B cell (primary cell): ENCODE results near the gene VAV3. TPM values are rescaled to one million over a fixed set of nuclear protein-coding genes. Genes with fewer than 3 reads are reported as not detected.

Experiments
- ATAC-seq: fragments of 200-7000 bp; cut with Tn5 transposase; one replicate; pipeline ENCODE4 v1.10.0; 2021; ENCODE audit warnings: low read depth, mild to moderate bottlenecking, moderate number of reproducible peaks, moderate library complexity
- CTCF ChIA-PET: fragments of 350-600 bp; sonication (Branson Sonifier 250); formaldehyde crosslinking; loops from one replicate; lab custom pipeline; 2021; ENCODE audit warnings: antibody characterized with exemption, inconsistent platforms; lab: Charles Lee
- POLR2A ChIA-PET: fragments of 350-600 bp; sonication (Branson Sonifier 250); formaldehyde crosslinking; loops from one replicate; lab custom pipeline; 2021; ENCODE audit warnings: antibody characterized with exemption; lab: Charles Lee
- DNase-seq: peaks from one replicate; pipeline ENCODE4 v3.0.0; 2013
- H2AFZ ChIP-seq: 2 replicates; pipeline ENCODE4 v1.6.1; 2012; ENCODE audit warnings: mild to moderate bottlenecking, low read depth, low read length; ENCODE audit not compliant: insufficient read depth, poor library complexity, severe bottlenecking
- H3K27ac ChIP-seq, 2 donors: 1 replicate in 1 of 2; 2 replicates in 1 of 2; pipeline ENCODE4 v1.5.1; 2012 to 2013; ENCODE audit warnings: low read length in 2 of 2, mild to moderate bottlenecking in 2 of 2, moderate library complexity in 1 of 2
- H3K27me3 ChIP-seq, 4 experiments: fragments of 200-600 bp in 1 of 4; sonication (generic) in 1 of 4; replicated peaks in 1 of 4; 1 replicate in 2 of 4; 2 replicates in 2 of 4; pipeline versions ENCODE4 v1.6.1 to v1.7.0; 2013 to 2016; ENCODE audit warnings: low read length in 3 of 4, mild to moderate bottlenecking in 2 of 4, mixed read lengths in 1 of 4, moderate library complexity in 1 of 4; ENCODE audit not compliant: insufficient read depth in 4 of 4, control insufficient read depth in 3 of 4; ENCODE audit errors: control extremely low read depth in 1 of 4
- H3K36me3 ChIP-seq, 2 experiments: replicated peaks in 1 of 2; 1 replicate in 1 of 2; 2 replicates in 1 of 2; pipeline versions ENCODE4 v1.6.1 to v1.7.1; 2013; ENCODE audit warnings: low read length in 1 of 2; ENCODE audit not compliant: insufficient read depth in 2 of 2, control insufficient read depth in 1 of 2; ENCODE audit errors: control extremely low read depth in 1 of 2, extremely low read depth in 1 of 2
- H3K4me1 ChIP-seq, 2 donors: fragments of 200-600 bp in 1 of 2; sonication (generic) in 1 of 2; 1 replicate in 1 of 2; 2 replicates in 1 of 2; pipeline versions ENCODE4 v1.5.1 to v1.6.1; 2013 to 2017; ENCODE audit warnings: low read length in 2 of 2; ENCODE audit not compliant: control insufficient read depth in 2 of 2, insufficient read depth in 2 of 2
- H3K4me2 ChIP-seq: replicated peaks from 2 replicates; pipeline ENCODE3; 2012; ENCODE audit warnings: mild to moderate bottlenecking, low read depth, low read length; ENCODE audit not compliant: poor library complexity, severe bottlenecking
- H3K4me3 ChIP-seq, 5 experiments: fragments of 200-600 bp in 1 of 5; sonication (generic) in 1 of 5; 1 replicate in 3 of 5; 2 replicates in 2 of 5; pipeline versions ENCODE4 v1.5.1 to v1.7.0; 2011 to 2016; ENCODE audit warnings: low read length in 4 of 5, mild to moderate bottlenecking in 4 of 5, low read depth in 2 of 5, control low read depth in 1 of 5, moderate library complexity in 1 of 5; ENCODE audit not compliant: insufficient read depth in 1 of 5; ENCODE audit errors: control extremely low read depth in 1 of 5, extremely low read depth in 1 of 5
- H3K79me2 ChIP-seq: fragments of 200-600 bp; sonication (generic); one replicate; pipeline ENCODE4 v1.6.0; 2016; ENCODE audit warnings: low read length; ENCODE audit not compliant: control insufficient read depth, insufficient read depth
- H3K9ac ChIP-seq: fragments of 200-600 bp; sonication (generic); 2 replicates; pipeline ENCODE4 v1.6.1; 2017; ENCODE audit warnings: mild to moderate bottlenecking, low read length, moderate library complexity
- H3K9me3 ChIP-seq, 3 donors: one replicate each; pipeline versions ENCODE4 v1.6.1 to v1.7.1; 2013; ENCODE audit warnings: low read length in 2 of 3; ENCODE audit not compliant: control insufficient read depth in 2 of 3, insufficient read depth in 1 of 3; ENCODE audit errors: control extremely low read depth in 1 of 3
- H4K20me1 ChIP-seq: 2 replicates; pipeline ENCODE4 v1.6.0; 2012; ENCODE audit warnings: mild to moderate bottlenecking, low read length; ENCODE audit not compliant: insufficient read depth, control insufficient read depth, poor library complexity, severe bottlenecking
- H3K27ac Mint-ChIP-seq: one replicate; pipeline ENCODE4 v1.8.0; 2021; ENCODE audit warnings: mixed read lengths
- H3K27me3 Mint-ChIP-seq: one replicate; pipeline ENCODE4 v1.8.0; 2021; ENCODE audit warnings: mixed read lengths
- H3K4me1 Mint-ChIP-seq: one replicate; pipeline ENCODE4 v1.8.0; 2021; ENCODE audit warnings: mixed read lengths
- H3K4me3 Mint-ChIP-seq: one replicate; pipeline ENCODE4 v1.8.0; 2021; ENCODE audit warnings: mixed read lengths
- H3K9me3 Mint-ChIP-seq: one replicate; pipeline ENCODE4 v1.8.0; 2022; ENCODE audit warnings: mixed read lengths; ENCODE audit not compliant: insufficient read depth
- CTCF ChIP-seq: fragments of 200-600 bp; IDR thresholded peaks from one replicate; pipeline ENCODE4 v1.8.0; 2022; ENCODE audit warnings: antibody characterized with exemption, mild to moderate bottlenecking
- EZH2 ChIP-seq: IDR thresholded peaks from 2 replicates; pipeline ENCODE4 v1.6.1; 2012; ENCODE audit warnings: borderline replicate concordance, low read depth, mild to moderate bottlenecking, moderate library complexity, low read length; ENCODE audit not compliant: insufficient read depth, poor library complexity, severe bottlenecking
- WGBS: methylation state at CpG from one replicate; pipeline ENCODE4 v1.1.5; 2013; ENCODE audit warnings: missing lambda C conversion rate; ENCODE audit not compliant: insufficient coverage; 5-methylcytosine and 5-hydroxymethylcytosine counted together
- intact Hi-C: fragments of 100-400 bp; cut with micrococcal nuclease; formaldehyde crosslinking; loops from one replicate; pipeline ENCODE4 v1.10.0; 2022
- polyA plus RNA-seq: library from polyadenylated mRNA; depleted of rRNA; stranded (reverse); fragments of >200 nt; gene quantifications from 2 replicates; pipeline ENCODE4 v1.2.3, GENCODE V29; 2012
- total RNA-seq, 2 donors: library from RNA; stranded (reverse); fragments of 120-200 nt in 1 of 2; gene quantifications; 1 replicate in 1 of 2; 2 replicates in 1 of 2; pipeline versions ENCODE4 v1.2.3 to v1.2.4, GENCODE V29; 2013 to 2022

Gene VAV3
- total and polyA plus RNA-seq, 2 donors (not counting 1 experiment from before 2014, with no cell fraction given), result 14.8 to 32.5 TPM

- no peak for DNase-seq
- H3K27ac ChIP-seq, result no peak overlapping the region
- H3K79me2 ChIP-seq, result no peaks in the 10 kb centered on the region
- ChIA-PET CTCF (interaction anchor here (1.1 to 9.6 kb wide), 7 partner anchors 15 to 329 kb away, joined by 3 to 191 read pairs (median 3); no protein-coding TSS in a partner anchor), POLR2A (no interaction called here)
- TF ChIP-seq EZH2 (no peak), CTCF (no peak)
- no peaks in the 10 kb centered on the region for H4K20me1 ChIP-seq
- H3K4me1 Mint-ChIP-seq, result peaks cover 14% of the 10 kb centered on the region
- no peak overlapping the region for H3K4me3 Mint-ChIP-seq
- H3K4me2 ChIP-seq, result no peak overlapping the region
- no peak overlapping the region for H2AFZ ChIP-seq
- H3K27me3 ChIP-seq, result no peaks in the 10 kb centered on the region
- ATAC-seq, result no peak
- intact Hi-C loops, result loop anchor here (5.0 kb wide), 1 partner anchor 1504 kb away; no protein-coding TSS in a partner anchor
- no peaks in the 10 kb centered on the region for H3K9me3 ChIP-seq
- H3K9me3 Mint-ChIP-seq, result no peaks in the 10 kb centered on the region
- no peak overlapping the region for H3K9ac ChIP-seq
- no peaks in the 10 kb centered on the region for H3K27me3 Mint-ChIP-seq
- H3K36me3 ChIP-seq, result no peaks in the 10 kb centered on the region
- peaks cover 0 to 3% of the 10 kb centered on the region in 2 donors for H3K4me1 ChIP-seq
- H3K4me3 ChIP-seq, result no peak overlapping the region
- H3K27ac Mint-ChIP-seq, result no peak overlapping the region
- WGBS, result 100% methylated on average over 1 of the region's 2 CpGs
Measured at GRCh38 chr1:107526524-107527198, 438.3 kb downstream of the VAV3 start.

GRCh38 chr1:107525961-107526360 is 439.0 kb downstream of the VAV3 start:
- CTCF ChIA-PET, result interaction anchor here (1.1 to 9.6 kb wide), 4 partner anchors 95 to 329 kb away, joined by 3 to 191 read pairs (median 42); no protein-coding TSS in a partner anchor
- DNase-seq, result no peak
- H3K36me3 ChIP-seq, result no peaks in the 10 kb centered on the region
- H3K27ac ChIP-seq, result no peak overlapping the region
- H3K4me3 ChIP-seq, result no peak overlapping the region
- Mint-ChIP-seq H3K4me1 (peaks cover 14% of the 10 kb centered on the region), H3K4me3 (no peak overlapping the region), H3K27ac (no peak overlapping the region), H3K9me3 (no peaks in the 10 kb centered on the region), H3K27me3 (no peaks in the 10 kb centered on the region)
- no peak overlapping the region for H2AFZ ChIP-seq
- H4K20me1 ChIP-seq, result no peaks in the 10 kb centered on the region
- no CpG with 5 or more reads among the region's 2 CpGs for WGBS
- H3K4me1 ChIP-seq, result peaks cover 0 to 3% of the 10 kb centered on the region in 2 donors
- TF ChIP-seq EZH2, result no peak
- no peak for TF ChIP-seq CTCF
- ATAC-seq, result no peak
- POLR2A ChIA-PET, result no interaction called here
- H3K9me3 ChIP-seq, result peaks cover 0 to 4% (median 0%) of the 10 kb centered on the region in 3 donors
- no peaks in the 10 kb centered on the region for H3K79me2 ChIP-seq
- no peak overlapping the region for H3K4me2 ChIP-seq
- intact Hi-C loops, result loop anchor here (5.0 kb wide), 1 partner anchor 1504 kb away; no protein-coding TSS in a partner anchor
- no peak overlapping the region for H3K9ac ChIP-seq
- no peaks in the 10 kb centered on the region for H3K27me3 ChIP-seq
